Measurements from ENCODE around the gene CLEC16A.

The CLEC16A gene

GRCh38 chr16:11164482-11165270 is 220.3 kb downstream of the CLEC16A start:
- DNase-seq (ENCODE audit: insufficient read length, low spot score) (no peak), FAIRE-seq (no peak)

GRCh38 chr16:11165349-11165748 is 221.0 kb downstream of the CLEC16A start:
- no peak for FAIRE-seq

GRCh38 chr16:11165894-11166665 is 221.7 kb downstream of the CLEC16A start:
- FAIRE-seq (no peak), DNase-seq (ENCODE audit: insufficient read length, low spot score) (no peak)

More at GRCh38 chr16:11165349-11165748, 221.0 kb downstream of the CLEC16A start:
- no peak for DNase-seq (ENCODE audit: insufficient read length, low spot score)

- FAIRE-seq, result no peak
- no peak for DNase-seq (ENCODE audit: insufficient read length, low spot score)
Measured at GRCh38 chr16:11167581-11167980, 223.2 kb downstream of the CLEC16A start.

GRCh38 chr16:11168386-11169051 is 224.2 kb downstream of the CLEC16A start:
- FAIRE-seq, result no peak

GRCh38 chr16:11169641-11170040 is 225.3 kb downstream of the CLEC16A start:
- FAIRE-seq (no peak), DNase-seq (ENCODE audit: insufficient read length, low spot score) (no peak)

More at GRCh38 chr16:11168386-11169051, 224.2 kb downstream of the CLEC16A start:
- DNase-seq (ENCODE audit: insufficient read length, low spot score), result no peak

GRCh38 chr16:11170201-11170600 is 225.8 kb downstream of the CLEC16A start:
- FAIRE-seq, result no peak
- DNase-seq (ENCODE audit: insufficient read length, low spot score), result no peak

- FAIRE-seq, result no peak
Measured at GRCh38 chr16:11170696-11171447, 226.5 kb downstream of the CLEC16A start.

GRCh38 chr16:11171448-11171709 is 227.0 kb downstream of the CLEC16A start:
- no peak for FAIRE-seq
- DNase-seq (ENCODE audit: insufficient read length, low spot score), result no peak

More at GRCh38 chr16:11170696-11171447, 226.5 kb downstream of the CLEC16A start:
- DNase-seq (ENCODE audit: insufficient read length, low spot score), result no peak

GRCh38 chr16:11171757-11172299 is 227.5 kb downstream of the CLEC16A start:
- FAIRE-seq, result peak; percentile 93
- DNase-seq (ENCODE audit: insufficient read length, low spot score), result no peak

- DNase-seq (ENCODE audit: insufficient read length, low spot score) (no peak), FAIRE-seq (no peak)
Measured at GRCh38 chr16:11173426-11173825, 229.1 kb downstream of the CLEC16A start.

GRCh38 chr16:11174141-11174540 is 229.8 kb downstream of the CLEC16A start:
- FAIRE-seq, result no peak

GRCh38 chr16:11175106-11175786 is 230.9 kb downstream of the CLEC16A start:
- FAIRE-seq (no peak), DNase-seq (ENCODE audit: insufficient read length, low spot score) (no peak)

More at GRCh38 chr16:11174141-11174540, 229.8 kb downstream of the CLEC16A start:
- DNase-seq (ENCODE audit: insufficient read length, low spot score), result no peak

- FAIRE-seq, result no peak
- no peak for DNase-seq (ENCODE audit: insufficient read length, low spot score)
Measured at GRCh38 chr16:11175787-11176341, 231.5 kb downstream of the CLEC16A start.

GRCh38 chr16:11177578-11178160 is 233.3 kb downstream of the CLEC16A start:
- FAIRE-seq, result no peak

GRCh38 chr16:11178424-11178823 is 234.1 kb downstream of the CLEC16A start:
- FAIRE-seq, result no peak
- no peak for DNase-seq (ENCODE audit: insufficient read length, low spot score)

More at GRCh38 chr16:11177578-11178160, 233.3 kb downstream of the CLEC16A start:
- no peak for DNase-seq (ENCODE audit: insufficient read length, low spot score)

GRCh38 chr16:11179574-11179973 is 235.2 kb downstream of the CLEC16A start:
- FAIRE-seq (no peak), DNase-seq (ENCODE audit: insufficient read length, low spot score) (no peak)

GRCh38 chr16:11180489-11180888 is 236.1 kb downstream of the CLEC16A start:
- DNase-seq (ENCODE audit: insufficient read length, low spot score) (no peak), FAIRE-seq (no peak)

- no peak for FAIRE-seq
Measured at GRCh38 chr16:11181242-11181898, 237.0 kb downstream of the CLEC16A start.

More at GRCh38 chr16:11181242-11181898, 237.0 kb downstream of the CLEC16A start:
- DNase-seq (ENCODE audit: insufficient read length, low spot score), result no peak
